Measurements from ENCODE around the gene CAMKV.

DNA sequence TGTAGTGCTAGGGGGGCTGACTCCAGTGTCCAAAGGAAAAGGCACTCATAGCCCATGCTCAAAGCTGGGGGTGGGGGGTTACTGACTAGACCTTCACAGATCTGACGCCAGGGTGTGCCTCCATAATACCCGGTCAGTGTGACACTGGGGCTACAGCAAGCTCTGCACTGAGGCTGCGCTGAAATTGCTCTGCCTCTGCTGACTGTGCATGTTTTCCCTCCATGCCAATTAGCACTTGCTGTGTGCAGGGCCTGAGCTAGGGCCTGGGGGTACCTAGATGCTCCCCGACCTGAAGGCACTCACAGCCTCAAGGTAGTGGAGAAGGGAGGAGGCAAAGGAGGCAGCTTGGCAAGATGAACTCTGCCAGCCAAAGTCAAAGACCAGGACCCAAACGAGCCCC lies 5.2 kb downstream of the CAMKV start:
- TF ChIP-seq, protein P1, sequence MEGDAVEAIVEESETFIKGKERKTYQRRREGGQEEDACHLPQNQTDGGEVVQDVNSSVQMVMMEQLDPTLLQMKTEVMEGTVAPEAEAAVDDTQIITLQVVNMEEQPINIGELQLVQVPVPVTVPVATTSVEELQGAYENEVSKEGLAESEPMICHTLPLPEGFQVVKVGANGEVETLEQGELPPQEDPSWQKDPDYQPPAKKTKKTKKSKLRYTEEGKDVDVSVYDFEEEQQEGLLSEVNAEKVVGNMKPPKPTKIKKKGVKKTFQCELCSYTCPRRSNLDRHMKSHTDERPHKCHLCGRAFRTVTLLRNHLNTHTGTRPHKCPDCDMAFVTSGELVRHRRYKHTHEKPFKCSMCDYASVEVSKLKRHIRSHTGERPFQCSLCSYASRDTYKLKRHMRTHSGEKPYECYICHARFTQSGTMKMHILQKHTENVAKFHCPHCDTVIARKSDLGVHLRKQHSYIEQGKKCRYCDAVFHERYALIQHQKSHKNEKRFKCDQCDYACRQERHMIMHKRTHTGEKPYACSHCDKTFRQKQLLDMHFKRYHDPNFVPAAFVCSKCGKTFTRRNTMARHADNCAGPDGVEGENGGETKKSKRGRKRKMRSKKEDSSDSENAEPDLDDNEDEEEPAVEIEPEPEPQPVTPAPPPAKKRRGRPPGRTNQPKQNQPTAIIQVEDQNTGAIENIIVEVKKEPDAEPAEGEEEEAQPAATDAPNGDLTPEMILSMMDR (conservative IDR thresholded peaks at IDR 0.05; ENCODE audit: low read depth, low read length) = no peak
- TF ChIP-seq EZH2phosphoT487 (IDR thresholded peaks at IDR 0.05; ENCODE audit: borderline replicate concordance, low read length) = no peak

All from PC-3 (cell line).